Natural killer cell (primary cell): Measurements from ENCODE around the gene MUC4. TPM values are rescaled to one million over a fixed set of nuclear protein-coding genes. Genes with fewer than 3 reads are reported as not detected.

ENCODE experiments used
- ATAC-seq, 3 donors: fragments of 150-1000 bp in 2 of 3; fragments of 200-7000 bp in 1 of 3; cut with Tn5 transposase; 1 replicate in 1 of 3; 2 replicates in 2 of 3; pipeline ENCODE4 v1.10.0; 2021; ENCODE audit warnings: mild to moderate bottlenecking in 2 of 3, moderate library complexity in 2 of 3
- DNase-seq, 2 donors: peaks; one replicate each; pipeline versions ENCODE4 v3.0.0 to v3.0.0-alpha.2; 2013 to 2021; ENCODE audit warnings: mixed read lengths in 1 of 2
- H3K27ac ChIP-seq: one replicate; pipeline ENCODE4 v1.5.1; 2013; ENCODE audit warnings: mild to moderate bottlenecking, low read length
- H3K27me3 ChIP-seq: one replicate; pipeline ENCODE4 v1.6.1; 2013; ENCODE audit warnings: low read length; ENCODE audit not compliant: control insufficient read depth, insufficient read depth
- H3K36me3 ChIP-seq: one replicate; pipeline ENCODE4 v1.6.1; 2013; ENCODE audit warnings: low read length; ENCODE audit not compliant: control insufficient read depth, insufficient read depth
- H3K4me1 ChIP-seq: one replicate; pipeline ENCODE4 v1.6.1; 2013; ENCODE audit warnings: low read length; ENCODE audit not compliant: control insufficient read depth, insufficient read depth
- H3K4me3 ChIP-seq: one replicate; pipeline ENCODE4 v1.5.1; 2013; ENCODE audit warnings: low read length
- H3K9me3 ChIP-seq: one replicate; pipeline ENCODE4 v1.6.1; 2013; ENCODE audit warnings: low read length; ENCODE audit not compliant: control insufficient read depth, insufficient read depth
- H3K27ac Mint-ChIP-seq, 2 donors: one replicate each; pipeline ENCODE4 v1.8.0; 2022; ENCODE audit warnings: mild to moderate bottlenecking in 2 of 2, mixed read lengths in 2 of 2, moderate library complexity in 1 of 2
- H3K27me3 Mint-ChIP-seq, 2 donors: one replicate each; pipeline ENCODE4 v1.8.0; 2022; ENCODE audit warnings: low read depth in 2 of 2, mixed read lengths in 2 of 2
- H3K36me3 Mint-ChIP-seq: one replicate; pipeline ENCODE4 v1.8.0; 2022; ENCODE audit warnings: mixed read lengths
- H3K4me1 Mint-ChIP-seq, 2 donors: one replicate each; pipeline ENCODE4 v1.8.0; 2022; ENCODE audit warnings: mixed read lengths in 2 of 2
- H3K4me3 Mint-ChIP-seq: one replicate; pipeline ENCODE4 v1.8.0; 2022; ENCODE audit warnings: mild to moderate bottlenecking, moderate library complexity, mixed read lengths
- H3K9me3 Mint-ChIP-seq, 2 donors: one replicate each; pipeline ENCODE4 v1.8.0; 2022; ENCODE audit warnings: mixed read lengths in 2 of 2
- CTCF ChIP-seq: fragments of 200-600 bp; IDR thresholded peaks from one replicate; pipeline ENCODE4 v1.8.0; 2022; ENCODE audit warnings: antibody characterized with exemption
- WGBS: methylation state at CpG from one replicate; pipeline ENCODE4 v1.1.7; 2013; ENCODE audit warnings: missing lambda C conversion rate; ENCODE audit not compliant: insufficient coverage; 5-methylcytosine and 5-hydroxymethylcytosine counted together
- intact Hi-C: fragments of 100-400 bp; cut with micrococcal nuclease; formaldehyde crosslinking; loops from one replicate; pipeline ENCODE4 v1.14.2; 2022
- total RNA-seq, 4 donors: library from RNA; stranded (reverse); fragments of 120-200 nt in 1 of 4; gene quantifications; one replicate each; pipeline versions ENCODE4 v1.2.3 to v1.2.4, GENCODE V29; 2013 to 2022

The MUC4 gene
- total RNA-seq, 3 donors from 2014 or later (not counting 1 experiment from before 2014, with no cell fraction given), result 0.05 to 1.7 (median 0.38) TPM

DNA sequence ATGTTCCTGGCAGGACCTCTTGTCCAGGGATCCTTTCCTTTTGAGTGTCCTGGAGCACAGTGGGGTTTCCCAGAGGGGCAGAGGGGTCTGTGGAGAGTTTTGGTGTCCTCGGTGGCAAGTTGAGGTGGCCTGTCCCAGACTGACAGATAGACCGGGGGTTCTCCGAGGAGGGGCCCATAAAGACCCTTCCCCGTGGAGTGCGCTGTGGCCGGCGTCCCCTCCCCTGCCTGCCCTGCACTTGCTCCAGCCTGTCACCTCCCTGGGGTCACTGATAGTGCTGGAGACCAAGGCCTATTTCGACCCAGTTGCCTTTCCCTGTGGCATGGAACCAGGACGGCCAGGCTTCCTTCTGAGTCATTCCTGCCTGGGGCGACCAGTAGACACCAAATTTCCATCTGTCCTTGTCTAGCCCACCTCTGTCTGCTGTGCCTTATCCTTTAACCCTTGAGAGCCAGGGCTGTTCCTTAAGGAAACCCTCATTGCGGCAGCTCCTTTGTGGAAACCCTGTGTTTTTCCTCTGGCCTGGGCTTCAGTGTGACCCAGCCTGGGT lies 2.9 kb downstream of the MUC4 start:
- Histone ChIP-seq H3K27ac (no peak overlapping the region), H3K4me3 (no peak overlapping the region), H3K27me3 (no peaks in the 10 kb centered on the region), H3K9me3 (no peaks in the 10 kb centered on the region), H3K4me1 (peaks cover 15% of the 10 kb centered on the region), H3K36me3 (no peaks in the 10 kb centered on the region)
- intact Hi-C loops, result no loop called here
- DNase-seq (no peak), ATAC-seq (no peak)
- no peaks in the 10 kb centered on the region for H3K9me3 Mint-ChIP-seq
- no peaks in the 10 kb centered on the region for H3K36me3 Mint-ChIP-seq
- no peaks in the 10 kb centered on the region for H3K27me3 Mint-ChIP-seq
- H3K27ac Mint-ChIP-seq, result no peak overlapping the region
- TF ChIP-seq CTCF, result no peak
- no peak overlapping the region for H3K4me3 Mint-ChIP-seq
- peaks cover 26 to 39% of the 10 kb centered on the region in 2 donors for H3K4me1 Mint-ChIP-seq
- whole genome bisulfite sequencing, result 83% methylated on average over 11 of the region's 11 CpGs

DNA sequence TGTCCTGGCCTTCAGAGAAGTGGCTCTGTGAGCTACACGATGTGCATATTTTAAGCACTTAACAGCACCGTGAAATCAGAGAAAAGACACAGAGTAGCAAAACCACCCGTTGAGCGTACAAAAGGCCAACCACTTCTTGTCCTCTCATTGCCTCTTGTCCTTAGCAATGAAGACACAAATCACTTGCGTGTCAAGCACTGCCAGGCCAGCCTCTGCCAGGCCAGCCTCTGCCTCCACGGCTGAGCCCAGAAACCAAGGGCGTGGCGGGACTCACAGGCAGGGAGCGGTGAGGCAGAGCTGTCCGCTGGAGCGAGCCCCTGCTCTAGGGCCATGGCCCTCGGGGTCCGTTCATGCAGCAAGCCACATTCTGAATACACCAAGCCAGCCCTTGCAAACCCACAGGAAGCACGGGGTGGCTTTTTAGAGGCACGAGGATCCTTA lies 4.0 kb downstream of the MUC4 start:
- H3K36me3 Mint-ChIP-seq, result no peaks in the 10 kb centered on the region
- peaks cover 26% of the 10 kb centered on the region for H3K4me1 ChIP-seq

GRCh38 chr3:195806916-195807231 lies 4.9 kb downstream of the MUC4 start:
- Histone ChIP-seq H3K27me3 (no peaks in the 10 kb centered on the region), H3K4me3 (no peak overlapping the region), H3K9me3 (no peaks in the 10 kb centered on the region), H3K4me1 (peaks cover 35% of the 10 kb centered on the region), H3K27ac (no peak overlapping the region), H3K36me3 (no peaks in the 10 kb centered on the region)
- Mint-ChIP-seq H3K9me3 (no peaks in the 10 kb centered on the region), H3K27ac (peak overlapping the region; percentile 84 to 87), H3K4me3 (peak overlapping the region; percentile 75), H3K4me1 (peaks cover 45 to 58% of the 10 kb centered on the region in 2 donors), H3K36me3 (no peaks in the 10 kb centered on the region), H3K27me3 (no peaks in the 10 kb centered on the region)
- intact Hi-C loops, result no loop called here
- ATAC-seq, result no peak
- no peak for DNase-seq
- TF ChIP-seq CTCF, result no peak
- 95% methylated on average over 8 of the region's 8 CpGs for WGBS

More for the DNA sequence above, 4.0 kb downstream of the MUC4 start:
- Mint-ChIP-seq H3K27me3 (no peaks in the 10 kb centered on the region), H3K9me3 (no peaks in the 10 kb centered on the region), H3K27ac (no peak overlapping the region), H3K4me1 (peaks cover 37 to 50% of the 10 kb centered on the region in 2 donors), H3K4me3 (no peak overlapping the region)
- Histone ChIP-seq H3K4me3 (no peak overlapping the region), H3K27ac (no peak overlapping the region), H3K9me3 (no peaks in the 10 kb centered on the region), H3K27me3 (no peaks in the 10 kb centered on the region), H3K36me3 (no peaks in the 10 kb centered on the region)
- no peak for TF ChIP-seq CTCF
- intact Hi-C loops, result no loop called here
- DNase-seq (no peak), ATAC-seq (no peak)
- 75% methylated on average over 15 of the region's 15 CpGs for WGBS

DNA sequence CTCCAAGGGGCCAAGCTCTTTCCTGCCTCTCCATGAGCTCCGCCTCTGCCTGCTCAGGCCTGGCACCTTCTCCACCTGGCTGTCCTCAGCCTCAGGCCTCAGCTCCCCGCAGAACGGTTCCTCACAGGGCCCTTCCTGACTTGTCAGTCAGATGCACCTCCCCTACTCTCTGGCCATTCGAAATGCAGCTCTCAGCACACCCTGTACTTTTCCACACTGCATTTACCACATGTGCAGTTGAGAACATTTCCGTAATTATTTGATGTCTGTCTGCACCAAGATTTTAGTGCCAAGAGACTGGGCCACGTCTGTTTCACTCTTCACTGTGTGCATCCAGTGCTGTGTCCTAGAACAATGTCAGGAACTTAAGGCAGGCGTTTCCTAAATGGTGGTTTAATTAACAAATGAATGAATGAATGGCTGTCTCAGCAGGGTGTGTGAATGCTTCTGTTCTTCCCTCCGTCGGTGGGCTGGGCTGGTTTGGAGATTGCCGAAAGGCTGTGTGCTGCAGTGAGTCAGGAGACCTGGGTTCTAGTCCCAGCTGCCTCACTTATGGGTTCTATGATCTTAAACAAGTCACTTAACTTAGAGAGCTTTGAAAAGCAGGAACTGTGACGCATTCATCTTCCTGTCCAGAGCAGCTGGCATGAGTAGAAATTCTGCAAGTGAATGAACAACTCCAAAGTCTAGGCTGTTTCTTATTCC lies 5.4 kb downstream of the MUC4 start:
- ATAC-seq, result no peak
- peak overlapping the region; percentile 84 to 87 for H3K27ac Mint-ChIP-seq
- H3K4me3 Mint-ChIP-seq, result peak overlapping the region; percentile 75

More for the DNA sequence above, 5.4 kb downstream of the MUC4 start:
- H3K4me1 Mint-ChIP-seq, result peaks cover 50 to 63% of the 10 kb centered on the region in 2 donors
- no peaks in the 10 kb centered on the region for H3K36me3 Mint-ChIP-seq
- no peak overlapping the region for H3K27ac ChIP-seq
- TF ChIP-seq CTCF, result no peak
- no peaks in the 10 kb centered on the region for H3K36me3 ChIP-seq
- DNase-seq, result no peak
- no peaks in the 10 kb centered on the region for H3K9me3 Mint-ChIP-seq
- WGBS, result 54% methylated on average over 11 of the region's 11 CpGs
- H3K27me3 Mint-ChIP-seq, result no peaks in the 10 kb centered on the region
- no peaks in the 10 kb centered on the region for H3K9me3 ChIP-seq
- intact Hi-C loops, result no loop called here
- peaks cover 40% of the 10 kb centered on the region for H3K4me1 ChIP-seq
- no peaks in the 10 kb centered on the region for H3K27me3 ChIP-seq
- H3K4me3 ChIP-seq, result no peak overlapping the region
